Sciatic nerve (tissue), 2 donors: Measurements from ENCODE around the gene SLC25A26. TPM values are rescaled to one million over a fixed set of nuclear protein-coding genes. Genes with fewer than 3 reads are reported as not detected.

Source experiments
- ATAC-seq: fragments of 200-7000 bp; cut with Tn5 transposase; one replicate; pipeline ENCODE4 v1.9.1; 2020; ENCODE audit warnings: mild to moderate bottlenecking, moderate library complexity
- DNase-seq: peaks from one replicate; pipeline ENCODE4 v3.0.0-alpha.2; 2020; ENCODE audit warnings: low spot score
- intact Hi-C: fragments of 100-400 bp; cut with DNase I; formaldehyde crosslinking; loops from one replicate; pipeline ENCODE4 v1.14.2; 2022
- total RNA-seq: library from RNA; stranded (reverse); fragmentation: NEBNext Ultra II Directional; extraction: Animal tissue kit (Norgen Biotek cat#: 25700); gene quantifications from one replicate; pipeline ENCODE4 v1.2.1, GENCODE V29; 2021
- donor health status: DM: no; HTN: no; CAD: no.
- donor health status: DM: no; HTN: no; CAD: no.

SLC25A26 gene
- total RNA-seq, 1 donor from 2014 or later: 16.4 TPM

DNA sequence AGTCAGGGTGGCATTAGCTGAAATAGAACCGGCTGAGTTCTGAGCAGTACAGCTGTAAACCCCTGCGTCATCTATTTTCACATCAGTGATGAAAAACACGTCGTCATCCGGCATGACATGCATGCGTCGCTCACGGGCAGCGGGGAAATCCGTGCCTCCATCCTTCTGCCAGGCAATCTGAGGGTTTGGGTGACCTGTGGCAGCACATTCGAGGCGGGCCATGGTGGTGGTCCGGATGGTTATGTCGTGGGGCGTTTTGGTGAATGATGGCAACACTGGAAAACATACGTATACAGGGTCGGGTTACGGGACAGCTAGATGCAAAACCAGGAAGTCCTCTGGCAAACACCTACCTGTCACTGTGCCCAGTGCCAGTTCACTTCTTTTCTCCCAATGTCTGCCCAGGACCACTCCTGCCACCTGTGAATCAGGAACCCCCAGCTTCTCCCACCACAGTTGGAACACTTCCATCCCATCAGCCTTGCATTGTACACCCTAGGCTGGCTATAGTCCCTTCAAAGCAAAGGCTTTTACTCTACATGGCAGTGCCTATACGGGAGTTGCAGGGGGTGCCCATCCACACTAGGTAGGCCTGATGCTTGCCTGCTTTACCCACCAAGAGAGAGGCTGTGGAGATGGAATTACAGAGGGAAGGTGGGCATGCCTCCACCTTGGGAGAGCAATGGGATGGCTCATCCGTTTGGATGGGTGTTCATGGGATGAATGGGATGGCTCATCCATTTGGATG lies 163.4 kb downstream of the SLC25A26 start:
- ATAC-seq: no peak
- intact Hi-C loops: no loop called here
- DNase-seq: no peak

GRCh38 chr3:66385066-66385465 lies 164.3 kb downstream of the SLC25A26 start:
- ATAC-seq (no peak), DNase-seq (no peak)
- intact Hi-C loops: no loop called here

- intact Hi-C loops: no loop called here
- ATAC-seq: no peak
- no peak for DNase-seq
Measured at GRCh38 chr3:66386011-66386924, 165.5 kb downstream of the SLC25A26 start.

- DNase-seq (no peak), ATAC-seq (peak; percentile 92)
- intact Hi-C loops: no loop called here
Measured at GRCh38 chr3:66386925-66387650, 166.3 kb downstream of the SLC25A26 start.

- ATAC-seq (no peak), DNase-seq (no peak)
- intact Hi-C loops: no loop called here
Measured at GRCh38 chr3:66390013-66390412, 169.2 kb downstream of the SLC25A26 start.

GRCh38 chr3:66392512-66392911 lies 171.7 kb downstream of the SLC25A26 start:
- ATAC-seq: no peak
- DNase-seq: peak; percentile 35
- intact Hi-C loops: no loop called here

- intact Hi-C loops: no loop called here
- no peak for ATAC-seq
- no peak for DNase-seq
Measured at GRCh38 chr3:66392966-66393332, 172.1 kb downstream of the SLC25A26 start.

GRCh38 chr3:66393333-66394005 lies 172.7 kb downstream of the SLC25A26 start:
- intact Hi-C loops: no loop called here
- ATAC-seq (peak; percentile 53), DNase-seq (peak; percentile 41)

GRCh38 chr3:66394019-66394752 lies 173.4 kb downstream of the SLC25A26 start:
- ATAC-seq: peak; percentile 25
- intact Hi-C loops: no loop called here
- peak; percentile 50 for DNase-seq

- peak; percentile 67 for ATAC-seq
- intact Hi-C loops: no loop called here
- DNase-seq: peak; percentile 32
Measured at GRCh38 chr3:66394753-66395249, 174.0 kb downstream of the SLC25A26 start.

GRCh38 chr3:66395635-66396034 lies 174.8 kb downstream of the SLC25A26 start:
- peak; percentile 50 for DNase-seq
- ATAC-seq: no peak
- intact Hi-C loops: no loop called here

DNA sequence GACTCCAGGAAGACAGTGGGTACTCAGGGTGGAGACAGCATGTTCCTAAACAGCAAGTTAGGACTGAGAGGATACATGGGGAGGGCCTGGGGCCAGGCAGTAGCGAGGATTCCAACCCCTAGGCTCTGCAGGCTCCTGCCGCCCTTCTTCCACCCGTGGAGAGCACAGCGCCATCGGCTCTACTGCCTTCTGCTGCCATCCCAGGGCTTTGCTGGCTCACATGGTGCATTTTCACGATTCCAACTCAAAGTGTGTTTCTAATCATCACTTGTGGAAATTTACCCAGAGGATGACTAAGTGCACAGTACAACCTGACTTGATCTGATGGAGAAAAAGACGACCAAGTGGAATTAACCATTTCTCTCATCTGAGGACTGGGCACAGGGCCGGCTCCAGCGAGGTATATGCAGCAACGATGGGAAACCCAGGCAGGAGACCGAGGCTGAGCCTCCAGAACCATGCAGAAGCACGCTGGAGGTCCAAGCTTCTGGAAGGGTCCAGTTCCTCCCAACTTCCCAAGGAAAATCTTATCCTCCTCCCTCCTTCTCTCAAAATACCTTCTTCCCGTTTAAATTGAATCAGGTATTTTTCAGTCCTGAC lies 175.5 kb downstream of the SLC25A26 start:
- intact Hi-C loops: no loop called here
- peak; percentile 35 for DNase-seq

GRCh38 chr3:66396888-66397287 lies 176.1 kb downstream of the SLC25A26 start:
- DNase-seq: peak; percentile 42
- intact Hi-C loops: no loop called here
- ATAC-seq: no peak

More for the DNA sequence above, 175.5 kb downstream of the SLC25A26 start:
- ATAC-seq: no peak

DNA sequence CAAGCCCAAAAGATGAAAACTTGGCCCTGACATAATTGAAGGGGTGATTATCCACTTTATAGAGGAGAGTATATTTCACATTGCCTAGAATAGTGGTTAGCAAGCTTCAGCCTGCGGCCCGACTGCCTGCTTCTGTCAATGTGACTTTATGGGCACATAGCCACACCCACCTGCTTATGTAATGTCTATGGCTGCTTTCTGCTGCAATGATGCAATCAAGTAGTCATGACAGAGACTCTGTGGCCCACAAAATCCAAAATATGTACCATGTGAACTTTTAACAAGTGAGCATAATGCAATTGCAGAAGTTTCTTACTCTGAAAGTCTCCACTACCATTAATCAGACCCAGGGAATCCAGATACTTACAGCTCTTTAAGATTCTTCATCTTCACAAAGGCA lies 176.9 kb downstream of the SLC25A26 start:
- ATAC-seq (no peak), DNase-seq (peak; percentile 45)
- intact Hi-C loops: no loop called here

DNA sequence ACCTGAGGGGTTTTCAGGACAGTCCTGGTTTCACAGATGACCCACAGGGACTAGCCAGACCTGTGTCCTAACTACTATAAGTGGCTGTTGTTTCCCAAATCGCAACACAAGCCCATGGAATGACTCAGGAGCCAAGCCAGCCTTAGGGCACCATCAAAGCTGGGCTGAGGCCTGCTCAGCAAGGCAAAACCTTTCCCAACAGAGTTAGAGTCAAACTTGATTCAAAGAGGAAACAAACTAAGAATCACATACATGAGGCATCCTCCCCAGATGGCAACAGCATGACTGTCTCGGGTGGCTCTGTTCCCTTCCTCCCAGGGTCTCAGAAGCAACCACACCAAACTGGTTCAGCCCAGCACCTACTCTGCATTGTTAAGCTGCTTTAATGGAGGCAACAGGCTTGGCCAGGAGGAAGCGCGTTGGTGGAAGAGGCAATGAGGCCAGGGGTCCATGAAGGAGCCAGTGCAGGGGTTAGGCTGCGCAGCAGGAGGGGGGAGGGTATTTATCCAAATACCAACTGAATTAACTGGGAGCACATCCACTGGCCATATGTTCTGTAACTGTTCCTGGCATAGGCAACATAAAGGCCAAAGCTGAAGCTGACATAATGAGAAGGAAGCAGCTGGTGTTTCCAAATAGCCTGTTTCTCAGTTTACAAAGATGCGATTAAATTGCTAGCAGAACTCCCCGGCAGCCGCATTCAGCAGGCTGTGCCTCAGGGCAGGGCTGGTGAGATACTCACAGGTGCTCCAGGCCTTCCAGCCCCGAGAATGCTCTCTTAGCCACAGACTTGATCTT lies 177.6 kb downstream of the SLC25A26 start:
- ATAC-seq: no peak
- intact Hi-C loops: no loop called here
- peak; percentile 36 for DNase-seq

DNA sequence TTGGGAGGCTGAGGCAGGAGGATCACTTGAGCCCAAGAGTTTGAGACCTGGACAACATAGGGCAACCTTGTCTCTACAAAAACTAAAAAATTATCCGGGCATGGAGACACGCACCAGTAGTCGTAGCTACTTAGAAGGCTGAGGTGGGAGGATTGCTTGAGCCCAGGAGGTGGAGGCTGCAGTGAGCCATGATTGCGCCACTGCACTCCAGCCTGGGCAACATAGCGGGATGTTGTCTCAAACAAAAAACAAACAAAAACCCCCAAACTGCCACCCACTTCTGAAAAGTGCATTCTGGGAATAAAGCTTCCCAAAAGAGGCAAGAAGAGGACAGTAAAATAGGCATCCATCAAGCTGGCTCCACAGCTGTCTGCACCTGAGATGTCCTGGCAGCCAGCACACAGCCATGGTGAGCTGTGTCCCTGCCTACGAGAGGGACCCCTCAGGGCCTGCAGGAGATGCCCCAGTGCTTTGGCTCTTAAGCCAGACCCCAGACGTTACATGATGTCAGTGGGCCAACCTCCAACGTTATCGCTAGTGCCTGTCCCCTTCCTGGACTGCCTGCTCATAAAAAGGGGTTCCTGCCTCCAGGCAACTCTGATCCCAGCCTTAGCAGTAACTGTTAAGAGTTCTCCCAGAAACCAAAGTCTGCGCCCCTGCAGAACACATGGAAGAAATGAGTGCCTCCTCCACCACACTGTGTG lies 178.9 kb downstream of the SLC25A26 start:
- intact Hi-C loops: loop anchor here (10.0 kb wide), 1 partner anchor 415 kb away; no protein-coding TSS in a partner anchor
- DNase-seq: peak; percentile 4
- ATAC-seq: no peak
